ENCODE results near the gene ZC2HC1C.

The ZC2HC1C gene

GRCh38 chr14:75084513-75084912 lies 15.1 kb downstream of the ZC2HC1C start:
- no peak for TF ChIP-seq Cebpa-rat (IDR thresholded peaks at IDR 0.05)
- Histone ChIP-seq H4K20me1 (no peaks in the 10 kb centered on the region), H3K27me3 (no peaks in the 10 kb centered on the region), H3K9ac (no peak overlapping the region), H3K27ac (no peak overlapping the region), H3K36me3 (peaks cover 82% of the 10 kb centered on the region), H3K4me1 (no peaks in the 10 kb centered on the region), H3K4me2 (no peak overlapping the region), H3K9me3 (no peaks in the 10 kb centered on the region), H3K4me3 (no peak overlapping the region)

- H3K36me3 ChIP-seq: peaks cover 92% of the 10 kb centered on the region
- no peak overlapping the region for H3K27ac ChIP-seq
- H3K4me2 ChIP-seq: no peak overlapping the region
- no peaks in the 10 kb centered on the region for H3K9me3 ChIP-seq
- H4K20me1 ChIP-seq: no peaks in the 10 kb centered on the region
- H3K9ac ChIP-seq: no peak overlapping the region
- no peak overlapping the region for H3K4me3 ChIP-seq
- no peak for TF ChIP-seq Cebpa-rat (IDR thresholded peaks at IDR 0.05)
- no peaks in the 10 kb centered on the region for H3K4me1 ChIP-seq
- no peaks in the 10 kb centered on the region for H3K27me3 ChIP-seq
Measured at GRCh38 chr14:75088153-75088552, 18.7 kb downstream of the ZC2HC1C start.

DNA sequence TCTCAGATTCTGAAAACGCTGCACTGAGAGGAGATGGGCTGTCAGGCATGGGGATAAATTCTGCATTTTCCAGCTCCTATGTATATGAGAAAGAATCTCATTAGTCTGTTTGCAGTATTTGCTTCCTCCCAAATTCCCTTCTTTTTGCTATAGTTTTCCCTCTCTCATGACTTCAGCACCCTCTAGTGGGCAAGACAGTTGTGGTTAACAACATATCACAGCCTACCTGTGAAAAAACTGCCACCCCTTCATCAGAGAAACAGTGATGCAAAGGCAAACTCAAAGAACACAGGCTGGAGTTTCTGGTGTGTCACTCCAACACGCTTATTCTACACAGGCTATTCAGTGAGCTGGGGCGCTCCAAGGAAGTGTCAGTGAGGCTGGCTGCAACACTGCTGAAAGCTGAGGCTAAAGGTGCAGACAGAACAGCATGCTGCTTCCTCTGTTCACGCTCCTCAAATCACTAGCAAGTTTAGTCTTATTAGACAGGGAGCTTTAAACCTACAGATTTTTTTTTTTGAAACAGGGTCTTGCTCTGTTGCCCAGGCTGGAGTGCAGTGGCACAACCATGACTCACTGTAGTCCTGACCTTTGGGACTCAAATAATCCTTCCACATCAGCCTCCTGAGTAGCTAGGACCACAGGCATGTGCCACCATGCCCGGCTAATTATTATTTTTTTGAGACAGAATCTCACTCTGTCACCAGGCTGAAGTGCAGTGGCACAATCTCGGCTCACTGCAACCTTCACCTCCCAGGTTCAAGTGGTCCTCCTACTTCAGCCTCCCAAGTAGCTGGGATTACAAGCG lies 19.3 kb downstream of the ZC2HC1C start:
- Histone ChIP-seq H4K20me1 (no peaks in the 10 kb centered on the region), H3K27ac (no peak overlapping the region), H3K4me2 (no peak overlapping the region), H3K36me3 (peaks cover 92% of the 10 kb centered on the region), H3K9me3 (no peaks in the 10 kb centered on the region), H3K27me3 (no peaks in the 10 kb centered on the region), H3K9ac (no peak overlapping the region), H3K4me3 (no peak overlapping the region), H3K4me1 (no peaks in the 10 kb centered on the region)
- no peak for TF ChIP-seq Cebpa-rat (IDR thresholded peaks at IDR 0.05)

DNA sequence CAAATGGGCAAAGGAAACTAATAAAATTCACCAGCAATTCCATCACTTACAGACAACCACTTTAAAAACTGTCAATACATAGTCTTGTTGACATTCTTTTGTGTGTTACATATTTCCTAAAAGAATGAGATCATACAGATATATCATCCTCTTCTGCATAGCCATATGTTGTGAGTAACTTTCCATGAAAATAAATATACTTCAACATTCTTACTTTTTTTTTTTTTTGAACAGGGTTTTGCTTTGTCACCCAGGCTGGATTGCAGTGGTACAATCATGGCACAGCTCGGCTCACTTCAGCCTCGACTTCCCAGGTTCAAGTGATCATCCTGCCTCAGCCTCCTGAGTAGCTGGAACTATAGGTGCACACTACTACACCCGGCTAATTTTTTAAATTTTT lies 20.9 kb downstream of the ZC2HC1C start:
- H3K4me1 ChIP-seq: no peaks in the 10 kb centered on the region
- H3K9me3 ChIP-seq: no peaks in the 10 kb centered on the region
- H3K9ac ChIP-seq: no peak overlapping the region
- peaks cover 92% of the 10 kb centered on the region for H3K36me3 ChIP-seq
- H4K20me1 ChIP-seq: no peaks in the 10 kb centered on the region
- TF ChIP-seq Cebpa-rat (IDR thresholded peaks at IDR 0.05): no peak
- no peak overlapping the region for H3K27ac ChIP-seq
- no peak overlapping the region for H3K4me2 ChIP-seq
- H3K27me3 ChIP-seq: no peaks in the 10 kb centered on the region
- no peak overlapping the region for H3K4me3 ChIP-seq

GRCh38 chr14:75091251-75091650 lies 21.8 kb downstream of the ZC2HC1C start:
- Histone ChIP-seq H4K20me1 (no peaks in the 10 kb centered on the region), H3K9me3 (no peaks in the 10 kb centered on the region), H3K4me1 (no peaks in the 10 kb centered on the region), H3K4me3 (no peak overlapping the region), H3K36me3 (peaks cover 92% of the 10 kb centered on the region), H3K9ac (no peak overlapping the region), H3K4me2 (no peak overlapping the region), H3K27me3 (no peaks in the 10 kb centered on the region), H3K27ac (no peak overlapping the region)
- no peak for TF ChIP-seq Cebpa-rat (IDR thresholded peaks at IDR 0.05)

DNA sequence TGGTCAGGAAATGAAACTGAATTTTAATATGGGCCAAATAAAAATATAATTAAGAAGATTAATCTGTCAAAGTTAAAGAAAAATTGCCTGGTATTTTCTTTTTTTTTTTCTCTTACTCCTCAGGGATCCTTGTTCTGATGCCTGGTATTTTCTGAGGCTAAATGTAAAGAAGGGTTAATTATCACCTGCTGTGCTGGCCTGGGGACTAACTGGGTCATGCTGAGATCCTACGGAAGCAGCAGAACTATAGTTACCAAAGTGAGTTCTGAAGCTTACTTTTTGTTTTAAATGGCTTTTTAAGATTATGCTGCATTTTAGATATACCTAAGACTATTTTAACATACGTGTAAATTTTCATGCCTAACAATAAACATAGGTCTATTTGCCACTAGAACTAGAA lies 23.3 kb downstream of the ZC2HC1C start:
- H3K9me3 ChIP-seq: no peaks in the 10 kb centered on the region
- no peak overlapping the region for H3K4me2 ChIP-seq
- H3K9ac ChIP-seq: no peak overlapping the region
- H4K20me1 ChIP-seq: no peaks in the 10 kb centered on the region
- no peak overlapping the region for H3K4me3 ChIP-seq
- no peak for TF ChIP-seq Cebpa-rat (IDR thresholded peaks at IDR 0.05)
- H3K27me3 ChIP-seq: no peaks in the 10 kb centered on the region
- H3K27ac ChIP-seq: no peak overlapping the region
- no peaks in the 10 kb centered on the region for H3K4me1 ChIP-seq
- H3K36me3 ChIP-seq: peaks cover 93% of the 10 kb centered on the region

- no peaks in the 10 kb centered on the region for H3K4me1 ChIP-seq
- H3K4me2 ChIP-seq: no peak overlapping the region
- no peak overlapping the region for H3K9ac ChIP-seq
- no peaks in the 10 kb centered on the region for H3K27me3 ChIP-seq
- no peak for TF ChIP-seq Cebpa-rat (IDR thresholded peaks at IDR 0.05)
- H3K4me3 ChIP-seq: no peak overlapping the region
- peaks cover 98% of the 10 kb centered on the region for H3K36me3 ChIP-seq
- H3K9me3 ChIP-seq: no peaks in the 10 kb centered on the region
- no peaks in the 10 kb centered on the region for H4K20me1 ChIP-seq
- no peak overlapping the region for H3K27ac ChIP-seq
Measured at GRCh38 chr14:75094896-75095295, 25.5 kb downstream of the ZC2HC1C start.

DNA sequence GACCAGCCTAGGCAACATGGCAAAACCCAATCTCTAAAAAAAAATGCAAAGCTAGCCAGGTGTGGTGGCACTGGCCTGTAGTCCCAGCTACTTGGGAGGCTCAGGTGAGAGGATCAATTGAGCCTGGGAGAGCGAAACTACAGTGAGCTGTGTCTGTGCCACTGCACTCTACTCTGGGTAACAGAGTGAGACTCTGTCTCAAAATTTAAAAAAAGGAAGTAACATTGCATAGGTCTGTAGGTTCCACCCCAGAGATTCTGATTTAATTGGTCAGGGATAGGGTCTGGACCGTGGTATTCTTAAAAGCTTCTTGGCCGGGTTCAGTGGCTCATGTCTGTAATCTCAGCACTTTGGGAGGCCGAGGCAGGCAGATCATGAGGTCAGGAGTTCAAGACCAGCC lies 26.2 kb downstream of the ZC2HC1C start:
- Histone ChIP-seq H3K27ac (no peak overlapping the region), H3K4me1 (no peaks in the 10 kb centered on the region), H3K9me3 (no peaks in the 10 kb centered on the region), H3K36me3 (peaks cover 100% of the 10 kb centered on the region), H3K4me3 (no peak overlapping the region), H4K20me1 (no peaks in the 10 kb centered on the region), H3K27me3 (no peaks in the 10 kb centered on the region), H3K4me2 (no peak overlapping the region), H3K9ac (no peak overlapping the region)
- TF ChIP-seq Cebpa-rat (IDR thresholded peaks at IDR 0.05): no peak

DNA sequence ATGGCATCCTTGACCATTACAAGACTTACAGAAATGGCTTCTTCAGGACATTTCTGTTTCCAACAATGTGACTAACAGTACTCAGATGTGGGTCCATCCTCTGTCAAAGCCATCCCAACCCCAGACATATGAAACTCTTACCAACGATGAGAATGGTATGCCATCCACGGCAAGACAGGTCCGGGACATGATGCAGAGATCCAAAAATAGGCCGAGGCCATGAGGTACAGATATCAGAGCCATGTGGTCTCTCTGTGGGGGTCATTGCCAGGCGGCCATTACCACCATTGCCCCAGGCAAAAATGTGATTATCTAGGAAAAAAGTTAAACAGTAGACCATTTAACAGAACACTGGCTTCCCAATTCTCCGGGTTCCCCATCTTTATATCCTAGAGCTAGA lies 27.5 kb downstream of the ZC2HC1C start:
- TF ChIP-seq Cebpa-rat (IDR thresholded peaks at IDR 0.05): no peak
- Histone ChIP-seq H3K4me3 (no peak overlapping the region), H3K4me2 (no peak overlapping the region), H3K27me3 (no peaks in the 10 kb centered on the region), H3K9ac (no peak overlapping the region), H3K27ac (no peak overlapping the region), H3K9me3 (no peaks in the 10 kb centered on the region), H3K36me3 (peaks cover 100% of the 10 kb centered on the region), H4K20me1 (no peaks in the 10 kb centered on the region), H3K4me1 (no peaks in the 10 kb centered on the region)

DNA sequence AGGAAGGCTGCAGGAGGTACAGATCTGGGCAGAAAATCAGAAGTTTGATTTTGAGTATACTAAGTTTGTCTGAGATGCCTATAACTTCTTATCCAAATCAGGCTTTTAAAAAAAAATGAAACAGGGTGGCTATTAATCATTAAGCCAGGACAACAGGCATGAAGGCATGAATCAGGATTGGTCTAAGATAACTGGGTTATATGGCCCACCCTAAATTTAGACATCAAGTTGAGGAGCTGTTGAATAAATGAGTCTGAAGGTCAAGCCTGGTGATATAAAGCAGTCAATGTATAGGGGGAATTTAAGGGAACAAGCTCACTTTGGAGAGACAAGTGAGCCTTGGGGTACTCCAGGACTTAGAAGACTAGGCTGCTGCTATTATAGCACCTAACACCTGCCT lies 28.8 kb downstream of the ZC2HC1C start:
- no peak overlapping the region for H3K27ac ChIP-seq
- no peaks in the 10 kb centered on the region for H3K9me3 ChIP-seq
- H3K4me1 ChIP-seq: no peaks in the 10 kb centered on the region
- H3K36me3 ChIP-seq: peaks cover 94% of the 10 kb centered on the region
- no peak overlapping the region for H3K9ac ChIP-seq
- no peaks in the 10 kb centered on the region for H4K20me1 ChIP-seq
- no peak overlapping the region for H3K4me2 ChIP-seq
- no peak overlapping the region for H3K4me3 ChIP-seq
- TF ChIP-seq Cebpa-rat (IDR thresholded peaks at IDR 0.05): no peak
- H3K27me3 ChIP-seq: no peaks in the 10 kb centered on the region

- H3K27me3 ChIP-seq: no peaks in the 10 kb centered on the region
- TF ChIP-seq Cebpa-rat (IDR thresholded peaks at IDR 0.05): no peak
- no peaks in the 10 kb centered on the region for H4K20me1 ChIP-seq
- no peaks in the 10 kb centered on the region for H3K4me1 ChIP-seq
- H3K36me3 ChIP-seq: peaks cover 93% of the 10 kb centered on the region
- H3K9me3 ChIP-seq: no peaks in the 10 kb centered on the region
- no peak overlapping the region for H3K4me2 ChIP-seq
- H3K4me3 ChIP-seq: no peak overlapping the region
- H3K9ac ChIP-seq: no peak overlapping the region
- no peak overlapping the region for H3K27ac ChIP-seq
Measured at GRCh38 chr14:75098682-75099081, 29.2 kb downstream of the ZC2HC1C start.
